Measurements from ENCODE around the gene WDR64. TPM values are rescaled to one million over a fixed set of nuclear protein-coding genes. Genes with fewer than 3 reads are reported as not detected.

Gene WDR64
- total and polyA plus RNA-seq, 2 of the 4 experiments (the other 2 are of a cell fraction), result not detected

GRCh38 chr1:241702442-241703373, 50.6 kb downstream of the WDR64 start:
- no peak overlapping the region for H3K23ac ChIP-seq (ENCODE audit: low read depth, low read length)
- no peak overlapping the region for H2AK5ac ChIP-seq (ENCODE audit: low read depth, low read length)
- H3K4ac ChIP-seq (ENCODE audit: low read depth, low read length), result no peak overlapping the region
- in situ Hi-C loops (cut with MboI; ENCODE audit: low sequenced_read_pairs) (no loop called here), intact Hi-C loops (cut with micrococcal nuclease) (no loop called here), dilution Hi-C loops (cut with HindIII; ENCODE audit: low sequenced_read_pairs, unreplicated experiment) (no loop called here)
- no peaks in the 10 kb centered on the region; the same call in 1 of the 2 replicates for H3K27me3 ChIP-seq (ENCODE audit: control insufficient read depth, insufficient read depth, low read length)
- ChIA-PET POLR2A (ENCODE audit: unreplicated experiment) (no interaction called here), CTCF (interaction anchor here (0.6 to 1.0 kb wide), 3 partner anchors 49 to 1716 kb away, joined by 3 to 4 read pairs (median 3); no protein-coding TSS in a partner anchor)
- H3K4me3 ChIP-seq (ENCODE audit: insufficient read depth, low read depth, low read length), result no peak overlapping the region
- H2BK15ac ChIP-seq (ENCODE audit: low read depth, low read length), result no peak overlapping the region
- no peak overlapping the region for H2BK5ac ChIP-seq (ENCODE audit: low read depth, low read length, poor library complexity, severe bottlenecking)
- H3K4me2 ChIP-seq (ENCODE audit: low read depth, low read length), result no peak overlapping the region
- no peak overlapping the region for H2BK20ac ChIP-seq (ENCODE audit: low read depth, low read length)
- DNase-seq (peak; percentile 26), ATAC-seq (ENCODE audit: low read depth) (no peak)
- no peaks in the 10 kb centered on the region for H3K9me1 ChIP-seq (ENCODE audit: insufficient read depth, low read length)
- no peak overlapping the region for H3K14ac ChIP-seq (replicated peaks; ENCODE audit: low read depth, low read length)
- no peaks in the 10 kb centered on the region for H3K36me3 ChIP-seq (ENCODE audit: control insufficient read depth, insufficient read depth, low read length)
- no peak overlapping the region for H3K56ac ChIP-seq (ENCODE audit: extremely low read depth, insufficient read depth, low read length)
- H2AFZ ChIP-seq (replicated peaks; ENCODE audit: low read length, poor library complexity), result no peak overlapping the region
- H4K20me1 ChIP-seq (ENCODE audit: insufficient read depth, low read length), result no peaks in the 10 kb centered on the region
- no peak overlapping the region for H4K5ac ChIP-seq (ENCODE audit: low read depth, low read length)
- H4K8ac ChIP-seq (ENCODE audit: low read depth in 2 of 2, low read length in 2 of 2), result no peak overlapping the region
- WGBS, 2 experiments (ENCODE audit: extremely low coverage in 2 of 2, insufficient read length in 1 of 2), result 73% methylated on average over 3 of the region's 6 CpGs; no CpG with 5 or more reads in 1 of the 2 experiments
- no peak overlapping the region for H2BK120ac ChIP-seq (ENCODE audit: low read depth, low read length)
- H2AK9ac ChIP-seq (replicated peaks; ENCODE audit: low read depth, low read length, poor library complexity), result no peak overlapping the region
- H3K27ac ChIP-seq (ENCODE audit: insufficient read depth, low read length), result no peak overlapping the region
- no peaks in the 10 kb centered on the region for H3K9me3 ChIP-seq (ENCODE audit: control insufficient read depth, insufficient read depth, low read length)
- no peaks in the 10 kb centered on the region for H3K4me1 ChIP-seq (ENCODE audit: control insufficient read depth, insufficient read depth, low read length)
- H3K18ac ChIP-seq (ENCODE audit: low read depth, low read length), result no peak overlapping the region
- H3K9ac ChIP-seq (ENCODE audit: low read depth, low read length), result no peak overlapping the region
- BruUV-seq (replicated peaks), result no TSS peak
- H3K79me1 ChIP-seq (ENCODE audit: low read depth in 1 of 2, low read length in 2 of 2), result no peaks in the 10 kb centered on the region
- H4K91ac ChIP-seq (ENCODE audit: insufficient read depth, low read depth, low read length), result no peak overlapping the region
- no peak for TF ChIP-seq ELK1 (IDR thresholded peaks at IDR 0.05; ENCODE audit: borderline replicate concordance, low read depth, low read length)
- no peak for TF ChIP-seq NFE2L2 (IDR thresholded peaks at IDR 0.05; ENCODE audit: low read depth, low read length)
- TF ChIP-seq CHD1 (IDR thresholded peaks at IDR 0.05; ENCODE audit: low read depth, low read length), result no peak
- TF ChIP-seq RCOR1 (IDR thresholded peaks at IDR 0.05; ENCODE audit: insufficient replicate concordance, low read length), result no peak
- no peak for TF ChIP-seq SMC3 (IDR thresholded peaks at IDR 0.05; ENCODE audit: low read depth, low read length)
- TF ChIP-seq MAFK (IDR thresholded peaks at IDR 0.05; ENCODE audit: low read depth, low read length), result no peak
- TF ChIP-seq USF2 (IDR thresholded peaks at IDR 0.05; ENCODE audit: low read depth, low read length), result no peak
- TF ChIP-seq MAZ (IDR thresholded peaks at IDR 0.05; ENCODE audit: borderline replicate concordance, low read depth, low read length), result no peak
- no peak for TF ChIP-seq RFX5 (IDR thresholded peaks at IDR 0.05; ENCODE audit: low read depth, low read length)
- no peak for TF ChIP-seq RAD21 (IDR thresholded peaks at IDR 0.05; ENCODE audit: low read length)
- TF ChIP-seq, protein P1, sequence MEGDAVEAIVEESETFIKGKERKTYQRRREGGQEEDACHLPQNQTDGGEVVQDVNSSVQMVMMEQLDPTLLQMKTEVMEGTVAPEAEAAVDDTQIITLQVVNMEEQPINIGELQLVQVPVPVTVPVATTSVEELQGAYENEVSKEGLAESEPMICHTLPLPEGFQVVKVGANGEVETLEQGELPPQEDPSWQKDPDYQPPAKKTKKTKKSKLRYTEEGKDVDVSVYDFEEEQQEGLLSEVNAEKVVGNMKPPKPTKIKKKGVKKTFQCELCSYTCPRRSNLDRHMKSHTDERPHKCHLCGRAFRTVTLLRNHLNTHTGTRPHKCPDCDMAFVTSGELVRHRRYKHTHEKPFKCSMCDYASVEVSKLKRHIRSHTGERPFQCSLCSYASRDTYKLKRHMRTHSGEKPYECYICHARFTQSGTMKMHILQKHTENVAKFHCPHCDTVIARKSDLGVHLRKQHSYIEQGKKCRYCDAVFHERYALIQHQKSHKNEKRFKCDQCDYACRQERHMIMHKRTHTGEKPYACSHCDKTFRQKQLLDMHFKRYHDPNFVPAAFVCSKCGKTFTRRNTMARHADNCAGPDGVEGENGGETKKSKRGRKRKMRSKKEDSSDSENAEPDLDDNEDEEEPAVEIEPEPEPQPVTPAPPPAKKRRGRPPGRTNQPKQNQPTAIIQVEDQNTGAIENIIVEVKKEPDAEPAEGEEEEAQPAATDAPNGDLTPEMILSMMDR (conservative IDR thresholded peaks at IDR 0.05; ENCODE audit: low read depth, low read length), result no peak
- TF ChIP-seq POLR2A (IDR thresholded peaks at IDR 0.05; ENCODE audit: low read depth, low read length), result no peak
- TF ChIP-seq FOS (IDR thresholded peaks at IDR 0.05; ENCODE audit: low read depth, low read length), result no peak
- no peak for TF ChIP-seq MXI1 (IDR thresholded peaks at IDR 0.05; ENCODE audit: borderline replicate concordance, low read depth, low read length)
